Thymus (tissue), 11 donors: ENCODE results near the gene PKP1. TPM values are rescaled to one million over a fixed set of nuclear protein-coding genes. Genes with fewer than 3 reads are reported as not detected.
"Not testable (repeated sequence)": the region's sequence is repeated elsewhere in the genome, so short reads cannot be mapped to it uniquely, and the experiment has no call there.

Source experiments
- DNase-seq, 9 donors: peaks; one replicate each; pipeline ENCODE4 v3.0.0-alpha.2; 2013; ENCODE audit warnings: low spot score in 9 of 9, low read depth in 6 of 9, missing footprints in 1 of 9
- H3K27ac ChIP-seq, 2 donors: one replicate each; pipeline ENCODE4 v1.5.1; 2013; ENCODE audit warnings: control low read depth in 1 of 2, low read depth in 1 of 2, low read length in 1 of 2, mild to moderate bottlenecking in 1 of 2, moderate library complexity in 1 of 2
- H3K27me3 ChIP-seq, 2 donors: one replicate each; pipeline ENCODE4 v1.5.1; 2013; ENCODE audit warnings: low read length in 1 of 2; ENCODE audit not compliant: control insufficient read depth in 2 of 2, insufficient read depth in 1 of 2
- H3K36me3 ChIP-seq, 2 donors: one replicate each; pipeline ENCODE4 v1.5.1; 2013; ENCODE audit warnings: low read length in 1 of 2, mild to moderate bottlenecking in 1 of 2, moderate library complexity in 1 of 2; ENCODE audit not compliant: control insufficient read depth in 2 of 2, insufficient read depth in 2 of 2
- H3K4me1 ChIP-seq, 2 donors: one replicate each; pipeline ENCODE4 v1.5.1; 2013; ENCODE audit warnings: low read length in 2 of 2; ENCODE audit not compliant: control insufficient read depth in 2 of 2, insufficient read depth in 2 of 2
- H3K4me3 ChIP-seq, 2 donors: one replicate each; pipeline ENCODE4 v1.5.1; 2013; ENCODE audit warnings: low read length in 2 of 2, control low read depth in 1 of 2, mild to moderate bottlenecking in 1 of 2
- H3K9me3 ChIP-seq, 2 donors: one replicate each; pipeline ENCODE4 v1.5.1; 2013; ENCODE audit warnings: low read length in 1 of 2, mild to moderate bottlenecking in 1 of 2; ENCODE audit not compliant: control insufficient read depth in 2 of 2, insufficient read depth in 1 of 2
- whole genome bisulfite sequencing: extraction: QIAGEN DNeasy Blood & Tissue Kit; methylation state at CpG from one replicate; pipeline ENCODE4 v1.1.7; 2013; 5-methylcytosine and 5-hydroxymethylcytosine counted together
- polyA plus RNA-seq: library from polyadenylated mRNA; stranded (reverse); fragments of 200-250 nt; gene quantifications from one replicate; pipeline ENCODE4 v1.2.3, GENCODE V29; 2013
- total RNA-seq: library from RNA; stranded (reverse); fragments of 120-200 nt; gene quantifications from one replicate; pipeline ENCODE4 v1.2.4, GENCODE V29; 2013
- donor health status: healthy.

Gene PKP1
- total and polyA plus RNA-seq, 2 donors, result 14.1 to 20.0 TPM

- not testable (repeated sequence) for H3K36me3 ChIP-seq, DNase-seq, H3K4me1 ChIP-seq, H3K9me3 ChIP-seq, H3K27ac ChIP-seq, H3K4me3 ChIP-seq
- H3K27me3 ChIP-seq, result peaks cover 10 to 39% of the 10 kb centered on the region in 2 donors
Measured at GRCh38 chr1:201258132-201258531, 25.2 kb upstream of the PKP1 start.

- 92% methylated on average over 14 of the region's 14 CpGs for WGBS
- no peaks in the 10 kb centered on the region for H3K36me3 ChIP-seq
- no peak for DNase-seq
- H3K4me1 ChIP-seq, result peaks cover 0 to 6% of the 10 kb centered on the region in 2 donors
- H3K27ac ChIP-seq, result no peak overlapping the region
- no peaks in the 10 kb centered on the region for H3K9me3 ChIP-seq
- peaks cover 10 to 41% of the 10 kb centered on the region in 2 donors for H3K27me3 ChIP-seq
- H3K4me3 ChIP-seq, result no peak overlapping the region
Measured at GRCh38 chr1:201258763-201259230, 24.5 kb upstream of the PKP1 start.

- Histone ChIP-seq H3K9me3 (no peaks in the 10 kb centered on the region), H3K4me3 (peak overlapping the region in 1 of 2 donors; percentile 18), H3K27ac (peak overlapping the region; percentile 17 to 52), H3K27me3 (peaks cover 10 to 48% of the 10 kb centered on the region in 2 donors), H3K36me3 (no peaks in the 10 kb centered on the region), H3K4me1 (peaks cover 0 to 6% of the 10 kb centered on the region in 2 donors)
- DNase-seq, result peak in 2 of 9 donors; percentile 11 to 27
- 9% methylated on average over 28 of the region's 28 CpGs for WGBS
Measured at GRCh38 chr1:201259476-201260235, 23.6 kb upstream of the PKP1 start.

- peaks cover 0 to 6% of the 10 kb centered on the region in 2 donors for H3K4me1 ChIP-seq
- H3K4me3 ChIP-seq, result no peak overlapping the region
- 57% methylated on average over 11 of the region's 11 CpGs for WGBS
- DNase-seq, result no peak
- peaks cover 10 to 48% of the 10 kb centered on the region in 2 donors for H3K27me3 ChIP-seq
- H3K27ac ChIP-seq, result peak overlapping the region in 1 of 2 donors; percentile 52
- H3K9me3 ChIP-seq, result no peaks in the 10 kb centered on the region
- H3K36me3 ChIP-seq, result no peaks in the 10 kb centered on the region
Measured at GRCh38 chr1:201260236-201260590, 23.1 kb upstream of the PKP1 start.

GRCh38 chr1:201260648-201261311 lies 22.5 kb upstream of the PKP1 start:
- WGBS, result 96% methylated on average over 8 of the region's 8 CpGs
- no peak for DNase-seq
- peaks cover 0 to 6% of the 10 kb centered on the region in 2 donors for H3K4me1 ChIP-seq
- peak overlapping the region in 1 of 2 donors; percentile 40 for H3K27ac ChIP-seq
- no peaks in the 10 kb centered on the region for H3K9me3 ChIP-seq
- H3K27me3 ChIP-seq, result peaks cover 10 to 48% of the 10 kb centered on the region in 2 donors
- no peak overlapping the region for H3K4me3 ChIP-seq
- H3K36me3 ChIP-seq, result no peaks in the 10 kb centered on the region

GRCh38 chr1:201261771-201262547 lies 21.3 kb upstream of the PKP1 start:
- Histone ChIP-seq H3K4me3 (no peak overlapping the region), H3K27ac (no peak overlapping the region), H3K36me3 (no peaks in the 10 kb centered on the region), H3K4me1 (peaks cover 0 to 6% of the 10 kb centered on the region in 2 donors), H3K27me3 (peaks cover 10 to 50% of the 10 kb centered on the region in 2 donors), H3K9me3 (no peaks in the 10 kb centered on the region)
- DNase-seq, result no peak
- WGBS, result 92% methylated on average over 8 of the region's 8 CpGs

- no peak for DNase-seq
- H3K4me1 ChIP-seq, result peaks cover 0 to 6% of the 10 kb centered on the region in 2 donors
- H3K27me3 ChIP-seq, result peaks cover 10 to 52% of the 10 kb centered on the region in 2 donors
Measured at GRCh38 chr1:201262963-201263608, 20.2 kb upstream of the PKP1 start.

GRCh38 chr1:201264072-201264471 lies 19.2 kb upstream of the PKP1 start:
- DNase-seq, result no peak
- Histone ChIP-seq H3K27ac (no peak overlapping the region), H3K27me3 (peaks cover 7 to 50% of the 10 kb centered on the region in 2 donors), H3K36me3 (no peaks in the 10 kb centered on the region), H3K9me3 (no peaks in the 10 kb centered on the region), H3K4me1 (peaks cover 0 to 10% of the 10 kb centered on the region in 2 donors), H3K4me3 (no peak overlapping the region)
- 89% methylated on average over 6 of the region's 6 CpGs for WGBS

More at GRCh38 chr1:201262963-201263608, 20.2 kb upstream of the PKP1 start:
- H3K27ac ChIP-seq, result no peak overlapping the region
- WGBS, result 96% methylated on average over 7 of the region's 7 CpGs
- H3K4me3 ChIP-seq, result no peak overlapping the region
- no peaks in the 10 kb centered on the region for H3K9me3 ChIP-seq
- H3K36me3 ChIP-seq, result no peaks in the 10 kb centered on the region
